Neural cell (in vitro differentiated cells): Measurements from ENCODE around the gene CLCN1. TPM values are rescaled to one million over a fixed set of nuclear protein-coding genes. Genes with fewer than 3 reads are reported as not detected.

Experiments
- H2AFZ ChIP-seq: fragments of 200-600, 300-800 bp; sonication (generic), shearing (Covaris generic); 2 replicates; pipeline ENCODE4 v1.6.0; 2014; ENCODE audit warnings: low read depth, mild to moderate bottlenecking, antibody characterized with exemption, low read length, moderate library complexity
- H3F3A ChIP-seq: fragments of 200-600 bp; shearing (Covaris generic); 2 replicates; pipeline ENCODE4 v1.6.1; 2016; ENCODE audit warnings: mild to moderate bottlenecking, moderate library complexity, mixed read lengths, antibody characterized with exemption, low read length; ENCODE audit not compliant: insufficient read depth, poor library complexity, severe bottlenecking
- H3K27ac ChIP-seq: fragments of 200-600, 300-800 bp; sonication (generic), shearing (Covaris generic); 2 replicates; pipeline ENCODE4 v1.5.1; 2014; ENCODE audit warnings: mild to moderate bottlenecking, low read length, moderate library complexity
- H3K27me3 ChIP-seq: fragments of 300-800, 200-600 bp; sonication (generic), shearing (Covaris generic); 2 replicates; pipeline ENCODE4 v1.6.0; 2014; ENCODE audit warnings: mild to moderate bottlenecking, low read depth, low read length, moderate library complexity; ENCODE audit not compliant: insufficient read depth
- H3K36me3 ChIP-seq: fragments of 300-800, 200-600 bp; sonication (generic), shearing (Covaris generic); 2 replicates; pipeline ENCODE4 v1.5.1; 2014; ENCODE audit warnings: mild to moderate bottlenecking, antibody characterized with exemption, low read length, moderate library complexity; ENCODE audit not compliant: insufficient read depth
- H3K4me2 ChIP-seq: fragments of 300-800, 200-600 bp; sonication (generic), shearing (Covaris generic); 2 replicates; pipeline ENCODE4 v1.6.0; 2014; ENCODE audit warnings: mild to moderate bottlenecking, low read length
- H3K4me3 ChIP-seq: fragments of 300-800, 200-600 bp; sonication (generic), shearing (Covaris generic); 2 replicates; pipeline ENCODE4 v1.5.1; 2014; ENCODE audit warnings: mild to moderate bottlenecking, low read length, moderate library complexity
- H3K79me2 ChIP-seq: fragments of 200-600 bp; shearing (Covaris generic); replicated peaks from 2 replicates; pipeline ENCODE4 v1.6.0; 2014; ENCODE audit warnings: mild to moderate bottlenecking, low read length, moderate library complexity; ENCODE audit not compliant: insufficient read depth
- H3K9ac ChIP-seq: fragments of 300-800, 200-600 bp; sonication (generic), shearing (Covaris generic); 2 replicates; pipeline ENCODE4 v1.6.1; 2016; ENCODE audit warnings: mild to moderate bottlenecking, low read length, mixed read lengths
- H3K9me2 ChIP-seq: fragments of 200-600 bp; shearing (Covaris generic); 2 replicates; pipeline ENCODE4 v1.6.1; 2016; ENCODE audit warnings: mild to moderate bottlenecking, low read length, mixed read lengths; ENCODE audit not compliant: insufficient read depth
- H3K9me3 ChIP-seq: fragments of 200-600, 300-800 bp; sonication (generic), shearing (Covaris generic); 2 replicates; pipeline ENCODE4 v1.6.1; 2016; ENCODE audit warnings: mild to moderate bottlenecking, mixed run types, low read length, moderate library complexity, mixed read lengths
- H4K20me1 ChIP-seq: fragments of 200-600 bp; shearing (Covaris generic); 2 replicates; pipeline ENCODE4 v1.6.1; 2016; ENCODE audit warnings: mild to moderate bottlenecking, mixed run types; ENCODE audit not compliant: insufficient read depth
- CTCF ChIP-seq: fragments of 450-650 bp; IDR thresholded peaks from 2 replicates; pipeline ENCODE4 v1.5.1; 2014; ENCODE audit warnings: antibody characterized with exemption, mild to moderate bottlenecking, moderate library complexity; ENCODE audit not compliant: poor library complexity, severe bottlenecking
- EP300 ChIP-seq: fragments of 450-650 bp; conservative IDR thresholded peaks from 2 replicates; pipeline ENCODE4 v1.6.1; 2014; ENCODE audit warnings: antibody characterized with exemption, mild to moderate bottlenecking, moderate library complexity; ENCODE audit not compliant: poor library complexity, severe bottlenecking
- EZH2 ChIP-seq: fragments of 200-600, 300-800 bp; shearing (Covaris generic), sonication (generic); IDR thresholded peaks from 2 replicates; pipeline ENCODE4 v1.6.1; 2014; ENCODE audit warnings: antibody characterized with exemption, low read length, borderline replicate concordance, mild to moderate bottlenecking; ENCODE audit not compliant: insufficient read depth, poor library complexity, severe bottlenecking
- MXI1 ChIP-seq: fragments of 450-650 bp; conservative IDR thresholded peaks from 2 replicates; pipeline ENCODE4 v1.6.1; 2014; ENCODE audit warnings: antibody characterized with exemption, mild to moderate bottlenecking; ENCODE audit not compliant: poor library complexity, severe bottlenecking
- POLR2AphosphoS5 ChIP-seq: IDR thresholded peaks from 2 replicates; pipeline ENCODE4 v1.6.1; 2012
- RAD21 ChIP-seq: fragments of 450-650 bp; conservative IDR thresholded peaks from 2 replicates; pipeline ENCODE4 v1.6.1; 2014; ENCODE audit warnings: antibody characterized with exemption, mild to moderate bottlenecking, moderate library complexity
- REST ChIP-seq: IDR thresholded peaks from 2 replicates; pipeline ENCODE4 v1.6.1; 2012; ENCODE audit warnings: borderline replicate concordance
- SMC3 ChIP-seq: fragments of 450-650 bp; conservative IDR thresholded peaks from 2 replicates; pipeline ENCODE4 v1.6.1; 2014; ENCODE audit warnings: antibody characterized with exemption, mild to moderate bottlenecking, moderate library complexity; ENCODE audit not compliant: poor library complexity
- TAF1 ChIP-seq: IDR thresholded peaks from 2 replicates; pipeline ENCODE4 v1.6.1; 2012; ENCODE audit warnings: low read depth
- polyA plus RNA-seq: library from polyadenylated mRNA; depleted of rRNA; stranded (reverse); fragments of >200 nt; gene quantifications from 2 replicates; pipeline ENCODE4 v1.2.3, GENCODE V29; 2014

Gene CLCN1
- polyA plus RNA-seq, 1 donor from 2014 or later = not detected

GRCh38 chr7:143282124-143282523 is 33.8 kb upstream of the CLCN1 start:
- Histone ChIP-seq H4K20me1 (no peaks in the 10 kb centered on the region), H3K9ac (no peak overlapping the region), H3K36me3 (no peaks in the 10 kb centered on the region), H2AFZ (no peak overlapping the region), H3F3A (no peaks in the 10 kb centered on the region), H3K9me2 (no peaks in the 10 kb centered on the region), H3K27ac (no peak overlapping the region), H3K4me3 (no peak overlapping the region), H3K4me2 (no peak overlapping the region), H3K27me3 (no peaks in the 10 kb centered on the region), H3K9me3 (no peaks in the 10 kb centered on the region), H3K79me2 (no peaks in the 10 kb centered on the region)
- TF ChIP-seq SMC3 = no peak
- no peak for TF ChIP-seq CTCF
- no peak for TF ChIP-seq TAF1

- H2AFZ ChIP-seq = no peak overlapping the region
- H3K4me2 ChIP-seq = no peak overlapping the region
- H3F3A ChIP-seq = no peaks in the 10 kb centered on the region
- TF ChIP-seq RAD21 (no peak), REST (no peak), EP300 (no peak), MXI1 (no peak), POLR2AphosphoS5 (no peak), SMC3 (no peak), TAF1 (no peak), EZH2 (no peak), CTCF (no peak)
- no peaks in the 10 kb centered on the region for H3K27me3 ChIP-seq
- no peaks in the 10 kb centered on the region for H3K36me3 ChIP-seq
- no peak overlapping the region for H3K27ac ChIP-seq
- no peaks in the 10 kb centered on the region for H4K20me1 ChIP-seq
- no peak overlapping the region for H3K4me3 ChIP-seq
- H3K9me2 ChIP-seq = no peaks in the 10 kb centered on the region
- H3K9ac ChIP-seq = no peak overlapping the region
- no peaks in the 10 kb centered on the region for H3K9me3 ChIP-seq
- H3K79me2 ChIP-seq = peaks cover 1% of the 10 kb centered on the region
These were observed 32.5 kb upstream of the CLCN1 start for GRCh38 chr7:143283381-143283780.
